Breast epithelium (tissue), 3 donors: Measurements from ENCODE around the gene ESRRA.

Experiments used
- POLR2A ChIP-seq: fragments of 450-650 bp; IDR thresholded peaks from one replicate; pipeline ENCODE4 v1.6.1; 2016; ENCODE audit warnings: antibody characterized with exemption, mild to moderate bottlenecking, moderate library complexity
- POLR2AphosphoS5 ChIP-seq, 3 donors: sonication (generic); formaldehyde crosslinking; IDR thresholded peaks; one replicate each; pipeline ENCODE4 v1.6.1; 2017; ENCODE audit warnings: antibody characterized with exemption in 3 of 3
- TF ChIP-seq, protein P1 (sequence below), 3 donors: fragments of 450-650 bp; IDR thresholded peaks; one replicate each; pipeline ENCODE4 v1.5.1; 2016 to 2017; ENCODE audit warnings: antibody characterized with exemption in 3 of 3, mild to moderate bottlenecking in 3 of 3, moderate library complexity in 3 of 3

- TF ChIP-seq, protein P1, sequence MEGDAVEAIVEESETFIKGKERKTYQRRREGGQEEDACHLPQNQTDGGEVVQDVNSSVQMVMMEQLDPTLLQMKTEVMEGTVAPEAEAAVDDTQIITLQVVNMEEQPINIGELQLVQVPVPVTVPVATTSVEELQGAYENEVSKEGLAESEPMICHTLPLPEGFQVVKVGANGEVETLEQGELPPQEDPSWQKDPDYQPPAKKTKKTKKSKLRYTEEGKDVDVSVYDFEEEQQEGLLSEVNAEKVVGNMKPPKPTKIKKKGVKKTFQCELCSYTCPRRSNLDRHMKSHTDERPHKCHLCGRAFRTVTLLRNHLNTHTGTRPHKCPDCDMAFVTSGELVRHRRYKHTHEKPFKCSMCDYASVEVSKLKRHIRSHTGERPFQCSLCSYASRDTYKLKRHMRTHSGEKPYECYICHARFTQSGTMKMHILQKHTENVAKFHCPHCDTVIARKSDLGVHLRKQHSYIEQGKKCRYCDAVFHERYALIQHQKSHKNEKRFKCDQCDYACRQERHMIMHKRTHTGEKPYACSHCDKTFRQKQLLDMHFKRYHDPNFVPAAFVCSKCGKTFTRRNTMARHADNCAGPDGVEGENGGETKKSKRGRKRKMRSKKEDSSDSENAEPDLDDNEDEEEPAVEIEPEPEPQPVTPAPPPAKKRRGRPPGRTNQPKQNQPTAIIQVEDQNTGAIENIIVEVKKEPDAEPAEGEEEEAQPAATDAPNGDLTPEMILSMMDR (IDR thresholded peaks at IDR 0.05), result no peak
- TF ChIP-seq POLR2AphosphoS5 (IDR thresholded peaks at IDR 0.05) (no peak), POLR2A (no peak)
Measured at GRCh38 chr11:64287676-64288352, 17.5 kb upstream of the ESRRA start.
